GM03348 (cell line): ENCODE data around the gene TRIM62.
"Not testable (repeated sequence)": the region's sequence is repeated elsewhere in the genome, so short reads cannot be mapped to it uniquely, and the experiment has no call there.

Source experiments
- DNase-seq: peaks from one replicate; pipeline ENCODE4 v3.0.0; 2012; ENCODE audit warnings: low spot score

TRIM62 gene

DNA sequence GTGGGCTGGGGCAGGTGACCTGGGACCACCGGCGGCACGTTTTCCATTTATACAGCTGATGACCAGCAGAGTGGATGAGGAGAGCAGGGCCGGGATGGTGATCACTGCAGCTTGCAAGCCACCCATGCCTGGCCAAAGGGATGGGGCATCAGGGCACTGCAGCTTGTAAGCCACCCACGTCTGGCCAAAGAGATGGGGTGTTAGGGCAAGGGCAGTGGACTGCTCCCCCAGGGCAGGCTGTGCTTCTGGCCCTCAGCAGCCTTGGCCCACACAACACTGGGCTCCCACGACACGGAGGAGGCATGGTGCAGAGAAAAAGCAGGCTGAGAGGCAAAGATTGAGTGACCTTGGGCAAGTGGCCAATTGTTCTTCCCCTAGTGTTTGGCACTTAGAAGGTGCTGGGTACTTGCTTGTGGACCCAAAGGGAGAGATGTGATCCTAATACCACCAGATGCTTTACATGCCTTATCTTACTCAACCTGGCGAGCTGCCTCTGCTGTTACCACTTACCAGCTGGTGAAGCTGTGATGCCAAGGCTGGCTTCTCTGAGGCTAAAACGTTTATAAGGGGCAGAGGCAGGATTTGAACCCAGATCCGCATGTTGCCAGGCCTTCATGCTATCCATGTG lies 48.3 kb downstream of the TRIM62 start:
- no peak for DNase-seq

DNA sequence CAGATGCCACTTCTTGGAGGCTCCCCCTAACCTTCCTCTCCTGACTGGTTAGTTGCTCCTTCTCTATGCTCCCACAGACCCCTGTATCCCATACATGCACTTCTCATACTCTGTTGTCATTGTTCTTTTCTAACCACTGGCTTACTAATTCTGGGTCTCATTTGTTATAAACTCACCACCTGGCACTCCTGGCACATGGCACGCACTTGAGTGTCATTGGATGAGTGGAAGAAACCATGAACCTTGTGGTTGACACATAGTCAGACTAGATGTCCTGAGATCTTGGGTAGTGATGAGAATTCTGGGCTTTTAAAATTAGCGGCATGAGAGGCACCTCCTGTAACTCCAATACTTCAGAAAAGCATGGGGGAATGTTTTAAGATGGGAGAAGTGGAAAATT lies 49.3 kb downstream of the TRIM62 start:
- no peak for DNase-seq

GRCh38 chr1:33131191-33131590 lies 50.7 kb downstream of the TRIM62 start:
- DNase-seq = no peak

GRCh38 chr1:33130297-33130696 lies 51.5 kb downstream of the TRIM62 start:
- no peak for DNase-seq

GRCh38 chr1:33128781-33129180 lies 53.1 kb downstream of the TRIM62 start:
- DNase-seq = no peak

- DNase-seq = peak; percentile 97
These were observed 54.6 kb downstream of the TRIM62 start for GRCh38 chr1:33127001-33127823.

GRCh38 chr1:33126411-33127000 lies 55.3 kb downstream of the TRIM62 start:
- DNase-seq = no peak

DNA sequence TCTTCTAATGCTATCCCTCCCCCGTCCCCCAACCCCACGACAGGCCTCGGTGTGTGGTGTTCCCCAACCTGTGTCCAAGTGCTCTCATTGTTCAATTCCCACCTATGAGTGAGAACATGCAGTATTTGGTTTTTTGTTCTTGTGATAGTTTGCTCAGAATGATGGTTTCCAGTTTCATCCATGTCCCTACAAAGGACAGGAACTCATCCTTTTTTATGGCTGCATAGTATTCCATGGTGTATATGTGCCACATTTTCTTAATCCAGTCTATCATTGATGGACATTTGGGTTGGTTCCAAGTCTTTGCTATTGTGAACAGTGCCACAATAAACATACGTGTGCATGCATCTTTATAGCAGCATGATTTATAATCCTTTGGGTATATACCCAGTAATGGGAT lies 57.2 kb downstream of the TRIM62 start:
- DNase-seq = not testable (repeated sequence)

GRCh38 chr1:33123266-33123665 lies 58.6 kb downstream of the TRIM62 start:
- no peak for DNase-seq

DNA sequence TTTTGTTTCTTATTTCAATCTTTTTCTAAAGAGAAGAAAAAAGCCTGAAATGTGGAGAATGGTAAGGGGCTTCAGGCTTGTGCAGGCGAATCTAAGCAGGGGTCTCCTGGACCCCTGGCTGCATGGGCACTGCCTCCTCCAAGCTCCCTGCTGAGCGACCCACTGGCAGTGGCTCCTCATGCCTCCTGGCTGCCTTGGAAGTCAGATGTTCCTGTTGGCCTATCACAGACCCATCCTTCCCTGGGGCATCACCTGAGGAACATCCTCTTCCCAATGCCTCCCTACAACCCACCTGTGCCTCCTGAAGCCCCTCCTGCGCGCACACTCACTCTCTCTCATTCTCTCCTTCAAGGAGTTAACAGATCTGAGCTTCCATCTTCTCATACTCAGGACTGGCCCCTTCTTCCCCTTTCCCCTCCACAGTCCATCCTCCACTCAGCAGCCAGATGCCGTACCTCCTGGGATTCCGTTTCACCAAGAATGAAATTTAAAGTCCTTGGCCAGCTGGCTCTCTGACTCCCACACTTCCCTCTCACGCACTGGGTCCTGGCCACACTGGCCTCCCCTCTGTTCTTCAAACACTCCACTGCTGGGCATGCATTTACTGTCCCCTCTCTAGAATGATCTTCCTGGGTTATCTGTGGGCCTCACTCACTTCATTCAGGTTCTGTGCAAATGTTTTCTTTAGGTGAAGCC lies 59.2 kb downstream of the TRIM62 start:
- no peak for DNase-seq

DNA sequence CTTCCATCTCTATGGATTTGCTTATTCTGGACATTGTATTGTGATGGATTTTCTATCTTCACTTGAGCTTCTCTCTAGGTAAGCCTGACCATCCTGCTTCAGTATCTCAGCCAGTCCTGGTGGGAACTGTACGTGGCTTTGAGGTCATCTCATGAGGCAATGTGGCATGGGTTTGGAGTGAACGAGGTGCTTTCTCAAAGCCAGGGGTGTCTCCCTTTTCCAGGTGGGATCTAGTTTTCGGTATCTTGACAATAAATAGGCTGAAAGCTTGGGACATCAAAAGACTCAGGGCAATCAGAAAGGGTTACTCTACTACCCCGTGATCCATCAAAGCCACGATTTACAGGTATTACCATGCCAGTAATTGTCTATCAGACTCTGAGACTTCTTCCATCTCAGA lies 60.1 kb downstream of the TRIM62 start:
- no peak for DNase-seq

- DNase-seq = no peak
These were observed 61.2 kb downstream of the TRIM62 start for GRCh38 chr1:33120436-33121231.

DNA sequence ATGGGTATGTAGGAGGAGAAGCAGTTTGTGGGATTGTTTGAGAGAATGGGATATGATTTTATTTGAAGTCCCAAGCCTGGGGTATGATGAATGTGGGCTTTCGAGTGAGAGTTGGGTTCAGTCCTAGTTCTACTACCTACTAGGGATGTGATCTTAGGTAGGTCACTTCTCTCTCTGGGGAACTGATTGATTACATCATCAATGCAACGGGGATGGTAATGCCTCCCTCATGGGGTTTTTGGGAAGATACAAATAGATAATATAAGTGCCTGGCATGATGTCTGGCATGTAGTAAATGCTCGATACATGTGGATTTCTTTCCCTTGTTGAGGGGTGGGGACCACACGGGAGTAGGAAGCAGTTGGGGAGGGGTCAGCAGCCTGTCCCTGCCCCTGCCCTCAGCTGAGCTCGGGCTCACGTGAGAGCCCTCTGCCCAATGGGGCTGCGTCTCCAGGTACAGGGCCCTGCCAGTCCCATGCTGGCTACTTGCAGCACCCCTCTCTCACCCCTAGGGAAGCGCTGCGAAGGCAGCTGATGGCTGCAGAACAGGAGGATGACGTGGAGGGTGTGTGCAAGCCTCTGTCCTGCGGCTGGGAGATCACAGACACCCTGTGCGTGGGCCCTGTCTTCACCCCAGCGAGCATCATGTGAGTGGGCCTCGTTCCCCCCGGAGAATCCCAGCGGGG lies 62.2 kb downstream of the TRIM62 start:
- no peak for DNase-seq

- no peak for DNase-seq
These were observed 62.8 kb downstream of the TRIM62 start for GRCh38 chr1:33119050-33119449.

GRCh38 chr1:33118274-33118673 lies 63.6 kb downstream of the TRIM62 start:
- no peak for DNase-seq

GRCh38 chr1:33117440-33118085 lies 64.3 kb downstream of the TRIM62 start:
- no peak for DNase-seq

DNA sequence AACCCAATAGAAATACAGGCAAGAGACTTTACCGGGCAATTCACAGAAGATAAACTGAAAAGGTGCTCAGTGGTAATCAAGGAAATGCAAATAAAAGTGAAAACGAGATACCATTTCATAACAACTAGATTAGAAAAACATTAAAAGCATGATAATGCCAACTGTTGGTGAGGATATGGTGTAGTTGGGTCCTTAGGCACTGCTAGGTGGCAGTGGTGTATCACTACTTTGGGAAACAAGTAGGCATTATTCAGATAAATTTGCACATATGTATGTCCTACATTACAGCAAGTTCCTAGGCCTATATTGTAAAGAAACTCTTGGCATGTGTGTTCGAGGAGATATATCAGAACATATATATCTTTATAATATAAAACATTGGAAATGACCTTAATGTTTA lies 69.9 kb downstream of the TRIM62 start:
- DNase-seq = no peak

DNA sequence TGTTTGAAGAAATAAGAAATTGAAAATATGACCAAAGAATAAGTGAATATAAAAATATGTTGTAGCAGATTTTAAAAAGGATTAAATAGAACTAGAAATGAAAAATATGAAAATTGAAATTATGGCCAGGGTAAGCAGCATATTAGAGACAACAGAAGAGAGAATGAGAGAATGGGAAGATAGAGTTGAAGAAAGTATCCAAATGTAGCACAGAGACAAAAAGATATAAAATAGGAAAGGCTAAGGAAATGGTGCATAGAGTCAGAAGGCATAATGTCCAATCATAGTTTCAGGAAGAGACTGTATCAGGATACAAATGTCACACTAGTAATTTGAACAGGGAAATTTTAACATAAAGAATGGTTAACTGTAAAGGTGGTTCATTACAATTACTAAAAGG lies 71.4 kb downstream of the TRIM62 start:
- DNase-seq = no peak

DNA sequence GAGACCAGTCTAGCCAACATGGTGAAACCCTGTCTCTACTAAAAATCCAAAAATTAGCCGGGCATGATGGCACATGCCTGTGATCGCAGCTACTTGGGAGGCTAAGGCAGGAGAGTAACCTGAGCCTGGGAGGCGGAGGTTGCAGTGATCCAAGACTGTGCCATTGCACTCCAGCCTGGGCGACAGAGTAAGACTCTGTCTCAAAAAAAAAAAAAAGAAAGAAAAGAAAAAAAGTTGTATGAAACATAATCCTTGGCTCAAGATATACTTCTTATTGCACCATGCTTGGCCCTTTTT lies 81.8 kb downstream of the TRIM62 start:
- not testable (repeated sequence) for DNase-seq

- DNase-seq = peak; percentile 96
These were observed 82.3 kb downstream of the TRIM62 start for GRCh38 chr1:33099290-33100118.
